Panc1 (cell line): ENCODE measurements around the gene C20orf202. TPM values are rescaled to one million over a fixed set of nuclear protein-coding genes. Genes with fewer than 3 reads are reported as not detected.

Experiments used
- ATAC-seq: fragments of 200-7000 bp; cut with Tn5 transposase; 2 replicates; pipeline ENCODE4 v1.9.1; 2020; ENCODE audit warnings: mild to moderate bottlenecking, moderate library complexity
- BruUV-seq: library from RNA; stranded (reverse); fragments of 400-500 nt; replicated peaks from 2 replicates; lab custom pipeline; 2021; lab: Mats Ljungman, UMichigan
- CTCF ChIA-PET: fragments of 300-600 bp; sonication (Branson Sonifier 250); formaldehyde crosslinking; loops from one replicate; lab custom pipeline; 2022; ENCODE audit warnings: antibody characterized with exemption; lab: Charles Lee
- POLR2A ChIA-PET: fragments of 300-600 bp; sonication (Branson Sonifier 250); formaldehyde crosslinking; loops from one replicate; lab custom pipeline; 2022; ENCODE audit warnings: antibody characterized with exemption; lab: Charles Lee
- DNase-seq: peaks from one replicate; pipeline ENCODE4 v3.0.0-alpha.2; 2010; ENCODE audit warnings: low read depth, low spot score
- H3K27ac ChIP-seq: 2 replicates; pipeline ENCODE4 v1.5.1; 2011; ENCODE audit warnings: mild to moderate bottlenecking, low read length, inconsistent platforms
- H3K27me3 ChIP-seq: fragments of 200-500 bp; sonication (Bioruptor generic); 2 replicates; pipeline ENCODE4 v1.6.0; 2014; ENCODE audit warnings: low read length, inconsistent platforms; ENCODE audit not compliant: control insufficient read depth, insufficient read depth
- H3K36me3 ChIP-seq: fragments of 200-500 bp; sonication (Bioruptor generic); 2 replicates; pipeline ENCODE4 v1.5.1; 2014; ENCODE audit warnings: inconsistent platforms, mild to moderate bottlenecking, low read length, moderate library complexity; ENCODE audit not compliant: control insufficient read depth, insufficient read depth
- H3K4me1 ChIP-seq: 2 replicates; pipeline ENCODE4 v1.5.1; 2011; ENCODE audit warnings: inconsistent platforms, mild to moderate bottlenecking, low read length, moderate library complexity; ENCODE audit not compliant: control insufficient read depth, insufficient read depth
- H3K4me3 ChIP-seq, 2 experiments: 2 replicates each; pipeline ENCODE4 v1.5.1; 2011 to 2012; ENCODE audit warnings: low read depth in 2 of 2, low read length in 2 of 2, mild to moderate bottlenecking in 2 of 2, inconsistent platforms in 1 of 2, moderate library complexity in 1 of 2
- H3K9me3 ChIP-seq: fragments of 200-500 bp; sonication (Bioruptor generic); 2 replicates; pipeline ENCODE4 v1.5.1; 2014; ENCODE audit warnings: low read depth, mild to moderate bottlenecking, inconsistent platforms, low read length, moderate library complexity; ENCODE audit not compliant: control insufficient read depth, insufficient read depth
- POLR2AphosphoS5 ChIP-seq: IDR thresholded peaks from 2 replicates; pipeline ENCODE4 v1.6.1; 2012; ENCODE audit warnings: mild to moderate bottlenecking, low read depth, low read length, moderate library complexity
- SIN3A ChIP-seq: IDR thresholded peaks from 2 replicates; pipeline ENCODE4 v1.6.1; 2012; ENCODE audit warnings: low read depth, mild to moderate bottlenecking, low read length, moderate library complexity, borderline replicate concordance; ENCODE audit not compliant: insufficient read depth
- TCF7L2 ChIP-seq: IDR thresholded peaks from 2 replicates; pipeline ENCODE4 v1.6.1; 2011; ENCODE audit warnings: mild to moderate bottlenecking, low read depth, low read length, inconsistent platforms
- in situ Hi-C: cut with HindIII; loops from 2 replicates; pipeline ENCODE4 v1.10.0; 2016; ENCODE audit warnings: low sequenced_read_pairs, low pct_unique_long_range_greater_than_20kb
- intact Hi-C: fragments of 100-400 bp; cut with micrococcal nuclease; formaldehyde crosslinking; loops from one replicate; pipeline ENCODE4 v1.10.0; 2022; ENCODE audit not compliant: unreplicated experiment
- total RNA-seq: library from RNA; stranded (reverse); gene quantifications from one replicate; pipeline ENCODE4 v1.2.1, GENCODE V29; 2021; ENCODE audit not compliant: unreplicated experiment
- TF ChIP-seq, protein P1 (sequence below), 2 experiments: IDR thresholded peaks; 2 replicates each; pipeline ENCODE4 v1.6.1; 2011 to 2012; ENCODE audit warnings: low read depth in 2 of 2, control low read depth in 1 of 2, low read length in 1 of 2, mild to moderate bottlenecking in 1 of 2, moderate library complexity in 1 of 2; ENCODE audit not compliant: insufficient read depth in 1 of 2
- TF ChIP-seq, protein P2 (sequence below): fragments of 450-650 bp; IDR thresholded peaks from 2 replicates; pipeline ENCODE4 v1.5.1; 2017; ENCODE audit warnings: mild to moderate bottlenecking

C20orf202 gene
- total RNA-seq, 1 experiment from 2014 or later: not detected

DNA sequence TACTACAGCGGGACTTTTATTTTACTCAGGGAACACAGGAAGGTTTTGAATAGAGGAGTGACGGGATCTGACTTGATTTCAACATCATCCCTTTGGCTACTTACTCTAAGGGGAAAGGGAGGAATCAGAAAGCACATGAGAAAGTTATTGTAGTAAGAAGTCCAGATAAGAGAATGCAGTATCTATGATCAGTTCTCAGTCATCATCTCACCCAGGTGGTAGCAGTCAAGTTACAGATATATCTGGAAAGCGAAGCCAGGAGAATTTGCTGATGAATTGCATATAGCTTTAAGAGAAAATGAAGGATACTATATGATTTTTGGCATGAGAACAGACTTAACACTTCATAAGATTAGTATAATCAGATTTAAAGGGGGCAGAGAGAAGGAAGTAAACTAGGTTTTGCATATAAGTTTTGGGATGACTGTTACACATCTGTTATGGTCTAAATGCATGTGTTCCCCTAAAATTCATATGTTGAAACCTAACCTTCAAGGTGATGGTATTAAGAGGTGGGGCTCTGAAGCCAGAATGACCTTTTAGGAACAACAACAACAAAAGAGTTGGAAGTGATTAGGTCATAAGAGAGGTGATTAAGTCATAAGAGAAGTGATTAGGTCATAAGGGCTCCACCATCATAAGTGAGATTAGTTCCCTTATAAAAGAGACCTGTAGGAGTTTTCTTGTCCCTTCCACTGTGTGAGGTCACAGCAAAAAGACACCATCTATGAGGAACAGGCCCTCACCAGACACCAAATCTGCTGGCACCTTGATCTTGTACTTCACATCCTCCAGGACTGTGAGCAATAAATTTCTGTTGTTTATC is 29.2 kb downstream of the C20orf202 start:
- peaks cover 3% of the 10 kb centered on the region; the same call in 1 of the 2 replicates for H3K4me1 ChIP-seq
- H3K27ac ChIP-seq: no peak overlapping the region
- TF ChIP-seq TCF7L2 (no peak), POLR2AphosphoS5 (no peak), SIN3A (no peak)
- TF ChIP-seq, protein P1, sequence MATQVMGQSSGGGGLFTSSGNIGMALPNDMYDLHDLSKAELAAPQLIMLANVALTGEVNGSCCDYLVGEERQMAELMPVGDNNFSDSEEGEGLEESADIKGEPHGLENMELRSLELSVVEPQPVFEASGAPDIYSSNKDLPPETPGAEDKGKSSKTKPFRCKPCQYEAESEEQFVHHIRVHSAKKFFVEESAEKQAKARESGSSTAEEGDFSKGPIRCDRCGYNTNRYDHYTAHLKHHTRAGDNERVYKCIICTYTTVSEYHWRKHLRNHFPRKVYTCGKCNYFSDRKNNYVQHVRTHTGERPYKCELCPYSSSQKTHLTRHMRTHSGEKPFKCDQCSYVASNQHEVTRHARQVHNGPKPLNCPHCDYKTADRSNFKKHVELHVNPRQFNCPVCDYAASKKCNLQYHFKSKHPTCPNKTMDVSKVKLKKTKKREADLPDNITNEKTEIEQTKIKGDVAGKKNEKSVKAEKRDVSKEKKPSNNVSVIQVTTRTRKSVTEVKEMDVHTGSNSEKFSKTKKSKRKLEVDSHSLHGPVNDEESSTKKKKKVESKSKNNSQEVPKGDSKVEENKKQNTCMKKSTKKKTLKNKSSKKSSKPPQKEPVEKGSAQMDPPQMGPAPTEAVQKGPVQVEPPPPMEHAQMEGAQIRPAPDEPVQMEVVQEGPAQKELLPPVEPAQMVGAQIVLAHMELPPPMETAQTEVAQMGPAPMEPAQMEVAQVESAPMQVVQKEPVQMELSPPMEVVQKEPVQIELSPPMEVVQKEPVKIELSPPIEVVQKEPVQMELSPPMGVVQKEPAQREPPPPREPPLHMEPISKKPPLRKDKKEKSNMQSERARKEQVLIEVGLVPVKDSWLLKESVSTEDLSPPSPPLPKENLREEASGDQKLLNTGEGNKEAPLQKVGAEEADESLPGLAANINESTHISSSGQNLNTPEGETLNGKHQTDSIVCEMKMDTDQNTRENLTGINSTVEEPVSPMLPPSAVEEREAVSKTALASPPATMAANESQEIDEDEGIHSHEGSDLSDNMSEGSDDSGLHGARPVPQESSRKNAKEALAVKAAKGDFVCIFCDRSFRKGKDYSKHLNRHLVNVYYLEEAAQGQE (IDR thresholded peaks at IDR 0.05; ENCODE audit: insufficient read depth in 1 of 2, low read depth in 2 of 2, low read length in 1 of 2): no peak
- TF ChIP-seq, protein P2, sequence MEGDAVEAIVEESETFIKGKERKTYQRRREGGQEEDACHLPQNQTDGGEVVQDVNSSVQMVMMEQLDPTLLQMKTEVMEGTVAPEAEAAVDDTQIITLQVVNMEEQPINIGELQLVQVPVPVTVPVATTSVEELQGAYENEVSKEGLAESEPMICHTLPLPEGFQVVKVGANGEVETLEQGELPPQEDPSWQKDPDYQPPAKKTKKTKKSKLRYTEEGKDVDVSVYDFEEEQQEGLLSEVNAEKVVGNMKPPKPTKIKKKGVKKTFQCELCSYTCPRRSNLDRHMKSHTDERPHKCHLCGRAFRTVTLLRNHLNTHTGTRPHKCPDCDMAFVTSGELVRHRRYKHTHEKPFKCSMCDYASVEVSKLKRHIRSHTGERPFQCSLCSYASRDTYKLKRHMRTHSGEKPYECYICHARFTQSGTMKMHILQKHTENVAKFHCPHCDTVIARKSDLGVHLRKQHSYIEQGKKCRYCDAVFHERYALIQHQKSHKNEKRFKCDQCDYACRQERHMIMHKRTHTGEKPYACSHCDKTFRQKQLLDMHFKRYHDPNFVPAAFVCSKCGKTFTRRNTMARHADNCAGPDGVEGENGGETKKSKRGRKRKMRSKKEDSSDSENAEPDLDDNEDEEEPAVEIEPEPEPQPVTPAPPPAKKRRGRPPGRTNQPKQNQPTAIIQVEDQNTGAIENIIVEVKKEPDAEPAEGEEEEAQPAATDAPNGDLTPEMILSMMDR: no peak
- POLR2A ChIA-PET: no interaction called here
- in situ Hi-C loops: no loop called here
- H3K27me3 ChIP-seq: peaks cover 3% of the 10 kb centered on the region; the same call in 1 of the 2 replicates
- ATAC-seq (no peak), DNase-seq (no peak)
- H3K9me3 ChIP-seq: no peaks in the 10 kb centered on the region
- intact Hi-C loops: no loop called here
- no peak overlapping the region for H3K4me3 ChIP-seq
- no peaks in the 10 kb centered on the region; the same call in 1 of the 2 replicates for H3K36me3 ChIP-seq
- no TSS peak for BruUV-seq
- CTCF ChIA-PET: no interaction called here

DNA sequence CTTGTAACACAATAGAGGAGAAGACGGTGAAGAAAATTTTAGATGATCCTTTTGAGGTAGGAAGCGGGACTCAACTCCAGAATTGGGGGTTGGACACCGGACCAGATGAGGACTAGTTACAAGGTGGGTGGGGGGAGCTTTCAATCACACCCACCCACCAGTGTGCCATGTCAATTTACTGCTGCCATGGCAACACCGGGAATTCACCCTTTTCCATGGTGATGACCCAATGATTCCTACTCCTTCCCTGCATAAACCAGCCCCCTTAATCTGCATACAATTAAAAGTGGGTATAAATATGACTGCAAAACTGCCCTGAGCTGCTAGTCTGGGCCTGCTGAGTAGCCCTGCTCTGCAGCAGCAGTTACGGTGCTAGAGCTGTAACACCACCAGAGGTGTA is 37.3 kb downstream of the C20orf202 start:
- POLR2A ChIA-PET: interaction anchor here (0.6 kb wide), 2 partner anchors 207 to 484 kb away, joined by 5 to 12 read pairs; no protein-coding TSS in a partner anchor
- Histone ChIP-seq H3K4me1 (no peaks in the 10 kb centered on the region), H3K4me3 (no peak overlapping the region), H3K27me3 (no peaks in the 10 kb centered on the region), H3K36me3 (no peaks in the 10 kb centered on the region), H3K9me3 (no peaks in the 10 kb centered on the region), H3K27ac (no peak overlapping the region)
- BruUV-seq: no TSS peak
- TF ChIP-seq SIN3A (no peak), TCF7L2 (no peak), POLR2AphosphoS5 (no peak)
- TF ChIP-seq, protein P1 (IDR thresholded peaks at IDR 0.05; ENCODE audit: insufficient read depth in 1 of 2, low read depth in 2 of 2, low read length in 1 of 2): no peak
- TF ChIP-seq, protein P2: no peak
- CTCF ChIA-PET: no interaction called here
- intact Hi-C loops (no loop called here), in situ Hi-C loops (no loop called here)
- ATAC-seq (no peak), DNase-seq (no peak)
